WERI-Rb-1 (cell line): ENCODE results near the gene PADI3.

Experiments used
- DNase-seq: peaks from one replicate; pipeline ENCODE4 v3.0.0-alpha.2; 2020
- H3K27ac ChIP-seq: fragments of 250-450 bp; sonication (Bioruptor Pico); 2 replicates; pipeline ENCODE4 v1.5.1; 2020; ENCODE audit warnings: mild to moderate bottlenecking, moderate library complexity
- H3K27me3 ChIP-seq: fragments of 250-450 bp; sonication (Bioruptor Pico); 2 replicates; pipeline ENCODE4 v1.5.1; 2021; ENCODE audit warnings: mild to moderate bottlenecking, low read depth, moderate library complexity; ENCODE audit not compliant: insufficient read depth, severe bottlenecking
- H3K36me3 ChIP-seq: fragments of 250-450 bp; sonication (Bioruptor Pico); 2 replicates; pipeline ENCODE4 v1.5.1; 2020; ENCODE audit warnings: mild to moderate bottlenecking, moderate library complexity
- H3K4me3 ChIP-seq: 2 replicates; pipeline ENCODE4 v1.5.1; 2011; ENCODE audit warnings: low read depth, mild to moderate bottlenecking, control low read depth, low read length
- H3K9me3 ChIP-seq: fragments of 250-450 bp; sonication (Bioruptor Pico); 2 replicates; pipeline ENCODE4 v1.5.1; 2021; ENCODE audit warnings: mild to moderate bottlenecking, moderate library complexity; ENCODE audit not compliant: severe bottlenecking
- CTCF ChIP-seq: IDR thresholded peaks from 2 replicates; pipeline ENCODE4 v1.5.1; 2011; ENCODE audit warnings: low read depth, mild to moderate bottlenecking, control low read depth, inconsistent platforms, low read length

Gene PADI3

GRCh38 chr1:17277511-17278159 is 28.7 kb downstream of the PADI3 start:
- Histone ChIP-seq H3K36me3 (no peaks in the 10 kb centered on the region), H3K4me3 (no peak overlapping the region), H3K9me3 (no peaks in the 10 kb centered on the region), H3K27ac (no peak overlapping the region), H3K27me3 (no peaks in the 10 kb centered on the region)
- TF ChIP-seq CTCF, result no peak
- no peak for DNase-seq

GRCh38 chr1:17278996-17279830 is 30.3 kb downstream of the PADI3 start:
- TF ChIP-seq CTCF, result no peak
- no peak overlapping the region for H3K27ac ChIP-seq
- no peaks in the 10 kb centered on the region for H3K9me3 ChIP-seq
- no peak overlapping the region for H3K4me3 ChIP-seq
- H3K27me3 ChIP-seq, result no peaks in the 10 kb centered on the region
- peak; percentile 30 for DNase-seq
- no peaks in the 10 kb centered on the region for H3K36me3 ChIP-seq

- Histone ChIP-seq H3K27ac (no peak overlapping the region), H3K9me3 (no peaks in the 10 kb centered on the region), H3K4me3 (no peak overlapping the region), H3K27me3 (no peaks in the 10 kb centered on the region), H3K36me3 (no peaks in the 10 kb centered on the region)
- TF ChIP-seq CTCF, result no peak
- DNase-seq, result no peak
These were observed 31.5 kb downstream of the PADI3 start for GRCh38 chr1:17280436-17280835.

GRCh38 chr1:17280894-17281293 is 32.0 kb downstream of the PADI3 start:
- no peaks in the 10 kb centered on the region for H3K9me3 ChIP-seq
- no peak for TF ChIP-seq CTCF
- H3K36me3 ChIP-seq, result no peaks in the 10 kb centered on the region
- no peaks in the 10 kb centered on the region for H3K27me3 ChIP-seq
- no peak overlapping the region for H3K27ac ChIP-seq
- H3K4me3 ChIP-seq, result no peak overlapping the region
- DNase-seq, result no peak

- no peak for TF ChIP-seq CTCF
- Histone ChIP-seq H3K36me3 (no peaks in the 10 kb centered on the region), H3K27me3 (no peaks in the 10 kb centered on the region), H3K9me3 (no peaks in the 10 kb centered on the region), H3K27ac (no peak overlapping the region), H3K4me3 (no peak overlapping the region)
- DNase-seq, result no peak
These were observed 32.9 kb downstream of the PADI3 start for GRCh38 chr1:17281775-17282181.

GRCh38 chr1:17282836-17283235 is 33.9 kb downstream of the PADI3 start:
- no peak for TF ChIP-seq CTCF
- H3K9me3 ChIP-seq, result no peaks in the 10 kb centered on the region
- H3K36me3 ChIP-seq, result no peaks in the 10 kb centered on the region
- no peak for DNase-seq
- H3K4me3 ChIP-seq, result no peak overlapping the region
- H3K27ac ChIP-seq, result no peak overlapping the region
- H3K27me3 ChIP-seq, result no peaks in the 10 kb centered on the region
